ENCODE measurements around the gene MRPS9. TPM values are rescaled to one million over a fixed set of nuclear protein-coding genes. Genes with fewer than 3 reads are reported as not detected.

Gene MRPS9
- total and polyA plus RNA-seq, 2 experiments from 2014 or later: 64.7 to 78.9 TPM

GRCh38 chr2:105038383-105039061 is 653 bp downstream of the MRPS9 start:
- TF ChIP-seq REST (IDR thresholded peaks at IDR 0.05; ENCODE audit: unreplicated experiment) (no peak), JUNB (IDR thresholded peaks at IDR 0.05; ENCODE audit: unreplicated experiment) (no peak), CTCF (conservative IDR thresholded peaks at IDR 0.05; ENCODE audit: low read depth in 2 of 2) (no peak), POLR2AphosphoS5 (IDR thresholded peaks at IDR 0.05; ENCODE audit: low read depth) (no peak), EZH2phosphoT487 (IDR thresholded peaks at IDR 0.05; ENCODE audit: unreplicated experiment) (no peak), ZNF462 (CRISPR knock-in tag; IDR thresholded peaks at IDR 0.05) (no peak), CREB1 (CRISPR knock-in tag; IDR thresholded peaks at IDR 0.05; ENCODE audit: low read depth) (no peak), ZNF331 (CRISPR knock-in tag; IDR thresholded peaks at IDR 0.05; ENCODE audit: low read depth) (no peak), EZH2 (IDR thresholded peaks at IDR 0.05; ENCODE audit: low read depth, unreplicated experiment) (no peak), ETS1 (IDR thresholded peaks at IDR 0.05) (no peak), NANOG (IDR thresholded peaks at IDR 0.05; ENCODE audit: borderline replicate concordance) (no peak), ZNF114 (CRISPR knock-in tag; IDR thresholded peaks at IDR 0.05) (no peak), STAT1 (IDR thresholded peaks at IDR 0.05; ENCODE audit: unreplicated experiment) (no peak)
- H3K27me3 ChIP-seq (ENCODE audit: insufficient read depth): no peaks in the 10 kb centered on the region
- H3K9me2 ChIP-seq (ENCODE audit: insufficient read depth): no peaks in the 10 kb centered on the region
- H3K9me3 Mint-ChIP-seq: no peaks in the 10 kb centered on the region; the same call in 1 of the 3 replicates
- peaks cover 53% of the 10 kb centered on the region for H3K79me2 ChIP-seq (replicated peaks; ENCODE audit: insufficient read depth)
- 0 out of 2 replicates have a peak, but pooled peaks cover 3% of the 10 kb centered on the region for H3F3A ChIP-seq (replicated peaks; ENCODE audit: low read depth)
- peaks cover 33% of the 10 kb centered on the region for H3K4me1 ChIP-seq (ENCODE audit: insufficient read depth)
- peak overlapping the region; percentile 93 for H3K4me3 Mint-ChIP-seq
- peak overlapping the region; percentile 91 for H2AFZ ChIP-seq
- DNase-seq (ENCODE audit: low spot score): peak; percentile 59
- peaks cover 11% of the 10 kb centered on the region for H3K27me3 Mint-ChIP-seq (ENCODE audit: insufficient read depth, low read depth, poor library complexity)
- H3K36me3 Mint-ChIP-seq (ENCODE audit: low read depth): peaks cover 6% of the 10 kb centered on the region; the same call in 2 of the 3 replicates
- peak overlapping the region; percentile 98 for H3K27ac Mint-ChIP-seq
- ATAC-seq: peak; percentile 46
- H3K4me1 Mint-ChIP-seq: peaks cover 36% of the 10 kb centered on the region
- H3K4me3 ChIP-seq: peak overlapping the region; percentile 90
- peak overlapping the region; percentile 93 for H3K4me2 ChIP-seq
- no peaks in the 10 kb centered on the region; the same call in 1 of the 2 replicates for H3K36me3 ChIP-seq (ENCODE audit: insufficient read depth)
- peak overlapping the region; percentile 98 for H3K27ac ChIP-seq (ENCODE audit: low read depth)
- H4K20me1 ChIP-seq (replicated peaks; ENCODE audit: insufficient read depth): peaks cover 11% of the 10 kb centered on the region

Measured in GM23338 (cell line).